ENCODE data around the gene CAMLG. TPM values are rescaled to one million over a fixed set of nuclear protein-coding genes. Genes with fewer than 3 reads are reported as not detected.

CAMLG gene
- total and polyA plus RNA-seq, 2 of the 8 experiments (the other 6 are each of a cell fraction or from before 2014, with no cell fraction given) = 12.3 to 42.8 TPM

DNA sequence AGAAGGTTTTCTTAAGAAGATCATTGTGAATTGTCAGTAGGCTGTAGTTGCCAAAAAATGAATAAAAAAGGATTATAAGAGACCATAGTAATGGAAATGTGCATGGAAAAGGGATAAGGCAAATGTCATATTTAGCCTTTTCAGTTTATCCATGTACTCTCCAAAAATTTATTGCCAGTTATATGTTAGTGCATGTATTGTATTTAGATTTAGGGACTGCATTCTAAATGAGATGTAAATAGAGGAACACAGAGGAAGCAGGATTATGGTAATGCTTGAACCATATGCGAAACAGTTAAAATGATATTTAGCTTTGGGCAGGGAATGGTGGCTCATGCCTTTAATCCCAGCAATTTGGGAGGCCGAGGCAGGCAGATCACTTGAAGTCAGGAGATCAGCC is 53.2 kb downstream of the CAMLG start:
- Histone ChIP-seq H3K9ac (replicated peaks in 1 of 4; ENCODE audit: extremely low read depth in 1 of 4, low read depth in 3 of 4, low read length in 3 of 4) (no peak overlapping the region), H3K4ac (replicated peaks; ENCODE audit: insufficient read length, low read depth, low read length) (no peak overlapping the region), H3K56ac (replicated peaks; ENCODE audit: insufficient read length, low read depth, low read length) (no peak overlapping the region), H4K20me1 (replicated peaks in 1 of 2; ENCODE audit: control insufficient read depth in 1 of 2, insufficient read depth in 2 of 2, low read length in 2 of 2) (peaks cover 0 to 5% of the 10 kb centered on the region in 2 experiments), H3K23me2 (ENCODE audit: low read depth, low read length) (no peaks in the 10 kb centered on the region), H2AFZ (ENCODE audit: low read length) (no peak overlapping the region), H2AK5ac (ENCODE audit: low read depth, low read length) (no peak overlapping the region), H3K14ac (ENCODE audit: insufficient read length) (no peak overlapping the region), H3K9me3 (ENCODE audit: insufficient read depth in 2 of 2, low read depth in 1 of 2, low read length in 1 of 2) (no peaks in the 10 kb centered on the region), H4K8ac (ENCODE audit: extremely low read depth, insufficient read depth, low read length) (no peak overlapping the region), H3K79me1 (ENCODE audit: low read depth, low read length) (no peaks in the 10 kb centered on the region; the same call in 1 of the 2 replicates), H3K23ac (ENCODE audit: insufficient read length) (no peak overlapping the region), H2BK120ac (replicated peaks; ENCODE audit: low read depth, low read length) (no peak overlapping the region), H2BK12ac (ENCODE audit: low read depth, low read length) (no peak overlapping the region), H3K36me3 (ENCODE audit: control insufficient read depth in 2 of 4, insufficient read depth in 4 of 4, low read length in 3 of 4) (peaks cover 16 to 84% (median 69%) of the 10 kb centered on the region in 4 experiments), H2BK20ac (ENCODE audit: low read length) (no peak overlapping the region), H4K91ac (replicated peaks; ENCODE audit: insufficient read length, low read length) (no peak overlapping the region), H2BK5ac (ENCODE audit: low read depth, low read length) (no peak overlapping the region), H3K79me2 (ENCODE audit: control insufficient read depth in 1 of 2, insufficient read depth in 2 of 2, low read length in 2 of 2) (no peaks in the 10 kb centered on the region), H3K18ac (ENCODE audit: extremely low read depth, low read length) (no peak overlapping the region), H3K4me3 (ENCODE audit: extremely low read depth in 1 of 4, insufficient read depth in 2 of 4, low read depth in 3 of 4, low read length in 4 of 4) (no peak overlapping the region), H3K27me3 (replicated peaks in 1 of 4; ENCODE audit: control insufficient read depth in 3 of 4, extremely low read depth in 1 of 4, insufficient read depth in 3 of 4, low read length in 3 of 4) (no peaks in the 10 kb centered on the region), H4K5ac (ENCODE audit: insufficient read length, low read depth, low read length) (no peak overlapping the region), H3K4me2 (ENCODE audit: insufficient read depth in 1 of 2, low read depth in 2 of 2, low read length in 2 of 2) (no peak overlapping the region), H3K4me1 (replicated peaks in 1 of 4; ENCODE audit: control insufficient read depth in 3 of 4, insufficient read depth in 4 of 4, low read length in 3 of 4) (no peaks in the 10 kb centered on the region), H2BK15ac (ENCODE audit: low read length) (no peak overlapping the region), H3K27ac (ENCODE audit: low read depth, low read length) (no peak overlapping the region)
- POLR2A ChIA-PET (ENCODE audit: partially characterized antibody) = no interaction called here
- DNase-seq (ENCODE audit: low read depth in 1 of 2, low spot score in 2 of 2) (no peak), FAIRE-seq (no peak)
- no peak for TF ChIP-seq CREB1 (IDR thresholded peaks at IDR 0.05)
- TF ChIP-seq TAF7 (optimal IDR thresholded peaks at IDR 0.05; ENCODE audit: borderline replicate concordance, low read depth, low read length) = no peak
- no peak for TF ChIP-seq BRCA1 (IDR thresholded peaks at IDR 0.05; ENCODE audit: low read depth, low read length)
- no peak for TF ChIP-seq POLR2AphosphoS5 (IDR thresholded peaks at IDR 0.05; ENCODE audit: low read depth, low read length)
- no peak for TF ChIP-seq SUZ12 (IDR thresholded peaks at IDR 0.05; ENCODE audit: low read length)
- TF ChIP-seq BACH1 (IDR thresholded peaks at IDR 0.05; ENCODE audit: low read length) = no peak
- TF ChIP-seq, protein P1, sequence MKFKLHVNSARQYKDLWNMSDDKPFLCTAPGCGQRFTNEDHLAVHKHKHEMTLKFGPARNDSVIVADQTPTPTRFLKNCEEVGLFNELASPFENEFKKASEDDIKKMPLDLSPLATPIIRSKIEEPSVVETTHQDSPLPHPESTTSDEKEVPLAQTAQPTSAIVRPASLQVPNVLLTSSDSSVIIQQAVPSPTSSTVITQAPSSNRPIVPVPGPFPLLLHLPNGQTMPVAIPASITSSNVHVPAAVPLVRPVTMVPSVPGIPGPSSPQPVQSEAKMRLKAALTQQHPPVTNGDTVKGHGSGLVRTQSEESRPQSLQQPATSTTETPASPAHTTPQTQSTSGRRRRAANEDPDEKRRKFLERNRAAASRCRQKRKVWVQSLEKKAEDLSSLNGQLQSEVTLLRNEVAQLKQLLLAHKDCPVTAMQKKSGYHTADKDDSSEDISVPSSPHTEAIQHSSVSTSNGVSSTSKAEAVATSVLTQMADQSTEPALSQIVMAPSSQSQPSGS (IDR thresholded peaks at IDR 0.05; ENCODE audit: low read length) = no peak
- no peak for TF ChIP-seq TEAD4 (IDR thresholded peaks at IDR 0.05; ENCODE audit: low read depth, low read length)
- no peak for TF ChIP-seq CHD1 (IDR thresholded peaks at IDR 0.05; ENCODE audit: low read depth, low read length)
- TF ChIP-seq GTF2F1 (IDR thresholded peaks at IDR 0.05; ENCODE audit: borderline replicate concordance, low read depth, low read length) = no peak
- no peak for TF ChIP-seq RAD21 (IDR thresholded peaks at IDR 0.05 in 1 of 2, conservative IDR thresholded peaks at IDR 0.05 in 1 of 2; ENCODE audit: low read depth in 2 of 2, low read length in 2 of 2)
- no peak for TF ChIP-seq PHF8 (conservative IDR thresholded peaks at IDR 0.05; ENCODE audit: low read depth, low read length)
- CTCF ChIA-PET (ENCODE audit: partially characterized antibody) = no interaction called here
- WGBS, 2 experiments (ENCODE audit: extremely low coverage in 1 of 2, insufficient coverage in 1 of 2, insufficient read length in 1 of 2, insufficient replicate concordance in 2 of 2, low coverage in 1 of 2, low lambda C conversion rate in 2 of 2, missing lambda C conversion rate in 1 of 2) = 97% methylated on average over 2 of the region's 2 CpGs; no CpG with 5 or more reads in 1 of the 2 experiments

Data from H1 (cell line).